GM23338 (cell line): Measurements from ENCODE around the gene HOXB3. TPM values are rescaled to one million over a fixed set of nuclear protein-coding genes. Genes with fewer than 3 reads are reported as not detected.

Experiments
- ATAC-seq: fragments of 200-7000 bp; cut with Tn5 transposase; 3 replicates; pipeline ENCODE4 v1.9.1; 2020
- DNase-seq: peaks from one replicate; pipeline ENCODE4 v3.0.0-alpha.2; 2015; ENCODE audit warnings: low spot score
- H2AFZ ChIP-seq: fragments of 200-600 bp; sonication (generic); 2 replicates; pipeline ENCODE4 v1.8.0; 2016; ENCODE audit warnings: antibody characterized with exemption, mild to moderate bottlenecking, moderate library complexity
- H3F3A ChIP-seq: fragments of 200-600 bp; sonication (generic); replicated peaks from 2 replicates; pipeline ENCODE4 v1.8.0; 2017; ENCODE audit warnings: antibody characterized with exemption, mixed run types, low read depth
- H3K27ac ChIP-seq: fragments of 200-600 bp; sonication (generic); 2 replicates; pipeline ENCODE4 v1.6.1; 2016; ENCODE audit warnings: low read depth
- H3K27me3 ChIP-seq: fragments of 200-600 bp; sonication (generic); 2 replicates; pipeline ENCODE4 v1.8.0; 2016; ENCODE audit warnings: mild to moderate bottlenecking, mixed run types, moderate library complexity; ENCODE audit not compliant: insufficient read depth
- H3K36me3 ChIP-seq: fragments of 200-600 bp; sonication (generic); 2 replicates; pipeline ENCODE4 v1.8.0; 2016; ENCODE audit warnings: mild to moderate bottlenecking; ENCODE audit not compliant: insufficient read depth
- H3K4me1 ChIP-seq: fragments of 200-600 bp; sonication (generic); 2 replicates; pipeline ENCODE4 v1.8.0; 2016; ENCODE audit warnings: mild to moderate bottlenecking, moderate library complexity; ENCODE audit not compliant: insufficient read depth
- H3K4me2 ChIP-seq: fragments of 200-600 bp; sonication (generic); 2 replicates; pipeline ENCODE4 v1.7.1; 2017; ENCODE audit warnings: mixed run types
- H3K4me3 ChIP-seq: fragments of 200-600 bp; sonication (generic); 2 replicates; pipeline ENCODE4 v1.6.1; 2016; ENCODE audit warnings: mixed run types
- H3K79me2 ChIP-seq: fragments of 200-600 bp; sonication (generic); replicated peaks from 2 replicates; pipeline ENCODE4 v1.8.0; 2017; ENCODE audit warnings: mild to moderate bottlenecking; ENCODE audit not compliant: insufficient read depth
- H3K9me2 ChIP-seq: fragments of 200-600 bp; sonication (generic); 2 replicates; pipeline ENCODE4 v1.8.0; 2017; ENCODE audit not compliant: insufficient read depth
- H4K20me1 ChIP-seq: fragments of 200-600 bp; sonication (generic); replicated peaks from 2 replicates; pipeline ENCODE4 v1.8.0; 2017; ENCODE audit warnings: mild to moderate bottlenecking; ENCODE audit not compliant: insufficient read depth
- H3K27ac Mint-ChIP-seq: 2 replicates; pipeline ENCODE4 v1.8.0; 2020; ENCODE audit warnings: inconsistent platforms, mild to moderate bottlenecking, moderate library complexity, mixed read lengths
- H3K27me3 Mint-ChIP-seq: 3 replicates; pipeline ENCODE4 v1.8.0; 2022; ENCODE audit warnings: low read depth, mild to moderate bottlenecking, moderate library complexity, mixed read lengths, inconsistent platforms; ENCODE audit not compliant: insufficient read depth, poor library complexity
- H3K36me3 Mint-ChIP-seq: 3 replicates; pipeline ENCODE4 v1.8.0; 2021; ENCODE audit warnings: low read depth, mild to moderate bottlenecking, inconsistent platforms, moderate library complexity, mixed read lengths
- H3K4me1 Mint-ChIP-seq: 3 replicates; pipeline ENCODE4 v1.8.0; 2020; ENCODE audit warnings: mild to moderate bottlenecking, inconsistent platforms, mixed read lengths
- H3K4me3 Mint-ChIP-seq: 3 replicates; pipeline ENCODE4 v1.8.0; 2021; ENCODE audit warnings: moderate library complexity, mild to moderate bottlenecking, inconsistent platforms, mixed read lengths
- H3K9me3 Mint-ChIP-seq: 3 replicates; pipeline ENCODE4 v1.8.0; 2020; ENCODE audit warnings: moderate library complexity, mild to moderate bottlenecking, inconsistent platforms, mixed read lengths
- CREB1 ChIP-seq: fragments of 250-450 bp; sonication (Bioruptor Pico); IDR thresholded peaks from 2 replicates; pipeline ENCODE4 v1.5.0; 2020; ENCODE audit warnings: low read depth, mild to moderate bottlenecking, moderate library complexity
- EZH2 ChIP-seq: fragments of 200-600 bp; sonication (generic); IDR thresholded peaks from one replicate; pipeline ENCODE4 v1.8.0; 2017; ENCODE audit warnings: antibody characterized with exemption, mild to moderate bottlenecking, low read depth; ENCODE audit not compliant: unreplicated experiment
- EZH2phosphoT487 ChIP-seq: fragments of 200-600 bp; sonication (generic); IDR thresholded peaks from one replicate; pipeline ENCODE4 v1.8.1; 2018; ENCODE audit warnings: antibody characterized with exemption; ENCODE audit not compliant: unreplicated experiment
- JUNB ChIP-seq: IDR thresholded peaks from one replicate; pipeline ENCODE4 v1.6.1; 2016; ENCODE audit warnings: antibody characterized with exemption; ENCODE audit not compliant: unreplicated experiment
- POLR2AphosphoS5 ChIP-seq: IDR thresholded peaks from 2 replicates; pipeline ENCODE4 v1.6.1; 2016; ENCODE audit warnings: antibody characterized with exemption, low read depth
- ZNF114 ChIP-seq: fragments of 250-450 bp; sonication (Bioruptor Pico); IDR thresholded peaks from 2 replicates; pipeline ENCODE4 v1.5.0; 2020; ENCODE audit warnings: mild to moderate bottlenecking, moderate library complexity
- ZNF331 ChIP-seq: fragments of 250-450 bp; sonication (Bioruptor Pico); IDR thresholded peaks from 2 replicates; pipeline ENCODE4 v1.5.0; 2020; ENCODE audit warnings: low read depth, mild to moderate bottlenecking, moderate library complexity
- polyA plus RNA-seq: library from polyadenylated mRNA; unstranded; fragments of >200 nt; fragmentation: Nextera tagmentation; extraction: Ambion mirVana; gene quantifications from 2 replicates; pipeline ENCODE4 v1.2.1, GENCODE V29; 2016
- total RNA-seq: library from RNA; depleted of rRNA; stranded (reverse); fragments of >200 nt; shearing (Covaris generic); gene quantifications from 2 replicates; pipeline ENCODE4 v1.2.3, GENCODE V29; 2014
- TF ChIP-seq, protein P1 (sequence below), 2 experiments: fragments of 200-600 bp in 1 of 2; sonication (generic) in 1 of 2; conservative IDR thresholded peaks; 2 replicates each; pipeline versions ENCODE4 v1.5.1 to v1.6.1; 2016 to 2017; ENCODE audit warnings: antibody characterized with exemption in 2 of 2, low read depth in 2 of 2, mild to moderate bottlenecking in 2 of 2, moderate library complexity in 1 of 2
- TF ChIP-seq, protein P2 (sequence below): IDR thresholded peaks from 2 replicates; pipeline ENCODE4 v1.6.1; 2016; ENCODE audit warnings: antibody characterized with exemption
- TF ChIP-seq, protein P3 (sequence below): IDR thresholded peaks from one replicate; pipeline ENCODE4 v1.6.1; 2018; ENCODE audit warnings: antibody characterized with exemption; ENCODE audit not compliant: unreplicated experiment

Gene HOXB3
- total and polyA plus RNA-seq, 2 experiments from 2014 or later: 0.17 TPM; not detected in 1

DNA sequence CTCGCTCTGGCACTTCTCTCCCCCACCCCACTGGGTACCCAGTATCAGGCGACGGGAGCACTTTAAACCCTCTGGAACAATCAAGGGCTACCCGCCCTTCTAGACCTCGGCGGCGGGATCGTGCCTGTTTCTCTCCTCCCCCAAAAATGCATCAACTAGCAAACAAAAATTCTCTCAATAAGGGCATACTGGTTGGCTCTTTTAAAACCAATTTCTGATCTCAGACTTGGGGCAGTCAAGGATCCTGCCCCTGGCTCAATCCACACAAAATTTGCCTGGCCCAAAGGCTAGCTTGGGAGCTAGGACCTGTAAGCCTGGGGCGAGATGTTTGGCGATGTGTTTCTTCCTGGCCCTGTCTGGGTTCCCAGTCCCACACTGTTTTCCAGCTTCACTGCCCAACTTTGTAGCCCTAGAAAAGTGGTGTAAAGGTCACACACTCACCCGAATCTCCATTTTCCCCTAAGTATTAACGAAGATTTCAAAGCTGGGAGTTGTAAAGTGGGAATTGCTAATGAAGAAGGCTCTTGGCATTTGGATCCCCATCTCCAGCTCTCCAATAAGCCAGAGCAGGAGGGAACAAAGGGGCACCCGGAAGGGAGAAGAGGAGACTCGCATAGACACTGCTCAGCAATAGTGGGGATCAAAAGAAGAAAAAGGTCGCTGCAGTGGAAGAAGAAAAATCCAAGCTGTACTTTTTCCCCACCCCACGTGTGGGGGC lies 30.8 kb downstream of the HOXB3 start (continued):
- TF ChIP-seq ZNF114 (no peak), EZH2 (peak; percentile 83), CREB1 (CRISPR knock-in tag) (no peak), ZNF331 (CRISPR knock-in tag) (no peak), POLR2AphosphoS5 (no peak), EZH2phosphoT487 (no peak), JUNB (no peak)
- TF ChIP-seq, protein P1, sequence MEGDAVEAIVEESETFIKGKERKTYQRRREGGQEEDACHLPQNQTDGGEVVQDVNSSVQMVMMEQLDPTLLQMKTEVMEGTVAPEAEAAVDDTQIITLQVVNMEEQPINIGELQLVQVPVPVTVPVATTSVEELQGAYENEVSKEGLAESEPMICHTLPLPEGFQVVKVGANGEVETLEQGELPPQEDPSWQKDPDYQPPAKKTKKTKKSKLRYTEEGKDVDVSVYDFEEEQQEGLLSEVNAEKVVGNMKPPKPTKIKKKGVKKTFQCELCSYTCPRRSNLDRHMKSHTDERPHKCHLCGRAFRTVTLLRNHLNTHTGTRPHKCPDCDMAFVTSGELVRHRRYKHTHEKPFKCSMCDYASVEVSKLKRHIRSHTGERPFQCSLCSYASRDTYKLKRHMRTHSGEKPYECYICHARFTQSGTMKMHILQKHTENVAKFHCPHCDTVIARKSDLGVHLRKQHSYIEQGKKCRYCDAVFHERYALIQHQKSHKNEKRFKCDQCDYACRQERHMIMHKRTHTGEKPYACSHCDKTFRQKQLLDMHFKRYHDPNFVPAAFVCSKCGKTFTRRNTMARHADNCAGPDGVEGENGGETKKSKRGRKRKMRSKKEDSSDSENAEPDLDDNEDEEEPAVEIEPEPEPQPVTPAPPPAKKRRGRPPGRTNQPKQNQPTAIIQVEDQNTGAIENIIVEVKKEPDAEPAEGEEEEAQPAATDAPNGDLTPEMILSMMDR (conservative IDR thresholded peaks at IDR 0.05; ENCODE audit: low read depth in 2 of 2): 0 out of 4 replicates have a peak, but pooled peaks of 1 of the 2 experiments have one; percentile 8

DNA sequence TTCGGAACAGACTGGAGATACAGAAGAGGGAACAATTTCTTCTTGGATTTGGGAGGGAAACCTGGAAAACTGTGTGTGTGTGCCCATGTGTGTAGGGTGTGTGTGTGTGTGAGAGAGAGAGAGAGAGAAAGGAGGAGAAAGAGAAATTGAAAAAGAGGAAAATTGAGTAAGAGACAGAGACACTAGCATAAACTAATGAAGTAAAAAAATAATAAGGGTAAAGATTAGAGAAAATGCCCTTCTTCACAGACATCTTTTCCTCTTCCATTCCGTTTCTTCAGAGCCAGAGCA lies 31.3 kb downstream of the HOXB3 start:
- Histone ChIP-seq H3F3A (peaks cover 53% of the 10 kb centered on the region), H3K4me2 (no peak overlapping the region), H3K4me1 (peaks cover 52% of the 10 kb centered on the region), H3K79me2 (no peaks in the 10 kb centered on the region), H3K36me3 (no peaks in the 10 kb centered on the region), H2AFZ (no peak overlapping the region), H4K20me1 (peaks cover 67% of the 10 kb centered on the region), H3K27me3 (peaks cover 100% of the 10 kb centered on the region), H3K4me3 (no peak overlapping the region), H3K27ac (no peak overlapping the region), H3K9me2 (no peaks in the 10 kb centered on the region)
- DNase-seq (no peak), ATAC-seq (no peak)
- Mint-ChIP-seq H3K27ac (no peak overlapping the region), H3K36me3 (no peaks in the 10 kb centered on the region), H3K4me3 (no peak overlapping the region), H3K9me3 (no peaks in the 10 kb centered on the region; the same call in 2 of the 3 replicates), H3K27me3 (peaks cover 99% of the 10 kb centered on the region), H3K4me1 (peaks cover 27% of the 10 kb centered on the region)
- TF ChIP-seq, protein P2, sequence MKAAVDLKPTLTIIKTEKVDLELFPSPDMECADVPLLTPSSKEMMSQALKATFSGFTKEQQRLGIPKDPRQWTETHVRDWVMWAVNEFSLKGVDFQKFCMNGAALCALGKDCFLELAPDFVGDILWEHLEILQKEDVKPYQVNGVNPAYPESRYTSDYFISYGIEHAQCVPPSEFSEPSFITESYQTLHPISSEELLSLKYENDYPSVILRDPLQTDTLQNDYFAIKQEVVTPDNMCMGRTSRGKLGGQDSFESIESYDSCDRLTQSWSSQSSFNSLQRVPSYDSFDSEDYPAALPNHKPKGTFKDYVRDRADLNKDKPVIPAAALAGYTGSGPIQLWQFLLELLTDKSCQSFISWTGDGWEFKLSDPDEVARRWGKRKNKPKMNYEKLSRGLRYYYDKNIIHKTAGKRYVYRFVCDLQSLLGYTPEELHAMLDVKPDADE: no peak
- no peak for TF ChIP-seq JUNB
- TF ChIP-seq, protein P1 (conservative IDR thresholded peaks at IDR 0.05; ENCODE audit: low read depth in 2 of 2): no peak
- TF ChIP-seq, protein P3, sequence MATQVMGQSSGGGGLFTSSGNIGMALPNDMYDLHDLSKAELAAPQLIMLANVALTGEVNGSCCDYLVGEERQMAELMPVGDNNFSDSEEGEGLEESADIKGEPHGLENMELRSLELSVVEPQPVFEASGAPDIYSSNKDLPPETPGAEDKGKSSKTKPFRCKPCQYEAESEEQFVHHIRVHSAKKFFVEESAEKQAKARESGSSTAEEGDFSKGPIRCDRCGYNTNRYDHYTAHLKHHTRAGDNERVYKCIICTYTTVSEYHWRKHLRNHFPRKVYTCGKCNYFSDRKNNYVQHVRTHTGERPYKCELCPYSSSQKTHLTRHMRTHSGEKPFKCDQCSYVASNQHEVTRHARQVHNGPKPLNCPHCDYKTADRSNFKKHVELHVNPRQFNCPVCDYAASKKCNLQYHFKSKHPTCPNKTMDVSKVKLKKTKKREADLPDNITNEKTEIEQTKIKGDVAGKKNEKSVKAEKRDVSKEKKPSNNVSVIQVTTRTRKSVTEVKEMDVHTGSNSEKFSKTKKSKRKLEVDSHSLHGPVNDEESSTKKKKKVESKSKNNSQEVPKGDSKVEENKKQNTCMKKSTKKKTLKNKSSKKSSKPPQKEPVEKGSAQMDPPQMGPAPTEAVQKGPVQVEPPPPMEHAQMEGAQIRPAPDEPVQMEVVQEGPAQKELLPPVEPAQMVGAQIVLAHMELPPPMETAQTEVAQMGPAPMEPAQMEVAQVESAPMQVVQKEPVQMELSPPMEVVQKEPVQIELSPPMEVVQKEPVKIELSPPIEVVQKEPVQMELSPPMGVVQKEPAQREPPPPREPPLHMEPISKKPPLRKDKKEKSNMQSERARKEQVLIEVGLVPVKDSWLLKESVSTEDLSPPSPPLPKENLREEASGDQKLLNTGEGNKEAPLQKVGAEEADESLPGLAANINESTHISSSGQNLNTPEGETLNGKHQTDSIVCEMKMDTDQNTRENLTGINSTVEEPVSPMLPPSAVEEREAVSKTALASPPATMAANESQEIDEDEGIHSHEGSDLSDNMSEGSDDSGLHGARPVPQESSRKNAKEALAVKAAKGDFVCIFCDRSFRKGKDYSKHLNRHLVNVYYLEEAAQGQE: no peak
- no peak for TF ChIP-seq EZH2
